GM19397 (cell line): ENCODE data around the gene BMP2K.

Experiments
- ATAC-seq: cut with Tn5 transposase; IDR thresholded peaks from one replicate; pipeline ENCODE4 v1.9.1; 2021; ENCODE audit warnings: mild to moderate bottlenecking, moderate library complexity; ENCODE audit not compliant: unreplicated experiment

BMP2K gene

GRCh38 chr4:78923464-78924312 lies 147.5 kb downstream of the BMP2K start:
- no peak for ATAC-seq

- no peak for ATAC-seq
Observed at GRCh38 chr4:78926826-78927225, 150.7 kb downstream of the BMP2K start.

- ATAC-seq = no peak
Observed at GRCh38 chr4:78928835-78929234, 152.7 kb downstream of the BMP2K start.

- ATAC-seq = no peak
Observed at GRCh38 chr4:78930016-78930629, 154.0 kb downstream of the BMP2K start.

GRCh38 chr4:78936989-78937388 lies 160.8 kb downstream of the BMP2K start:
- no peak for ATAC-seq

- ATAC-seq = no peak
Observed at GRCh38 chr4:78937837-78938236, 161.7 kb downstream of the BMP2K start.

- ATAC-seq = no peak
Observed at GRCh38 chr4:78938474-78938867, 162.3 kb downstream of the BMP2K start.

GRCh38 chr4:78938868-78939666 lies 162.9 kb downstream of the BMP2K start, which contains the start of gene PAQR3:
Gene PAQR3 (minus strand): TSS chr4:78939438. CDS start chr4:78939224, 214 bp downstream.
- peak; percentile 99 for ATAC-seq

- peak; percentile 8 for ATAC-seq
Observed at GRCh38 chr4:78939667-78940008, 163.5 kb downstream of the BMP2K start.

- ATAC-seq = no peak
Observed at GRCh38 chr4:78940752-78941151, 164.6 kb downstream of the BMP2K start.

GRCh38 chr4:78944381-78944780 lies 168.2 kb downstream of the BMP2K start:
- ATAC-seq = no peak

GRCh38 chr4:78945651-78946179 lies 169.6 kb downstream of the BMP2K start:
- ATAC-seq = no peak

- no peak for ATAC-seq
Observed at GRCh38 chr4:78949735-78950134, 173.6 kb downstream of the BMP2K start.

GRCh38 chr4:78951862-78952472 lies 175.8 kb downstream of the BMP2K start:
- ATAC-seq = peak; percentile 77

GRCh38 chr4:78953231-78953630 lies 177.1 kb downstream of the BMP2K start:
- no peak for ATAC-seq

- ATAC-seq = no peak
Observed at GRCh38 chr4:78953769-78954666, 177.9 kb downstream of the BMP2K start.

- ATAC-seq = no peak
Observed at GRCh38 chr4:78956975-78957374, 180.8 kb downstream of the BMP2K start.

- ATAC-seq = no peak
Observed at GRCh38 chr4:78960926-78961325, 184.8 kb downstream of the BMP2K start.
